Vagina (tissue), 2 donors: ENCODE measurements around the gene ITGBL1.

Experiments used
- CTCF ChIP-seq, 3 experiments: fragments of 450-650 bp in 2 of 3; fragments of 200-600 bp in 1 of 3; sonication (generic) in 1 of 3; IDR thresholded peaks; one replicate each; pipeline ENCODE4 v1.5.1; 2017 to 2019; ENCODE audit warnings: antibody characterized with exemption in 3 of 3, mild to moderate bottlenecking in 2 of 3, moderate library complexity in 2 of 3
- POLR2A ChIP-seq, 2 donors: fragments of 450-650 bp; IDR thresholded peaks; one replicate each; pipeline ENCODE4 v1.6.1; 2017; ENCODE audit warnings: antibody characterized with exemption in 2 of 2, mild to moderate bottlenecking in 2 of 2, moderate library complexity in 2 of 2
- POLR2AphosphoS5 ChIP-seq, 2 donors: sonication (generic); formaldehyde crosslinking; IDR thresholded peaks; one replicate each; pipeline ENCODE4 v1.9.0; 2017; ENCODE audit warnings: antibody characterized with exemption in 2 of 2, mild to moderate bottlenecking in 2 of 2, low read depth in 1 of 2; ENCODE audit not compliant: insufficient read depth in 1 of 2

- TF ChIP-seq CTCF (IDR thresholded peaks at IDR 0.05) = no peak
- TF ChIP-seq POLR2AphosphoS5 (IDR thresholded peaks at IDR 0.05; ENCODE audit: insufficient read depth in 1 of 2, low read depth in 1 of 2) = no peak
- no peak for TF ChIP-seq POLR2A (IDR thresholded peaks at IDR 0.05)
Measured at GRCh38 chr13:101454767-101455166, 2.3 kb downstream of the ITGBL1 start.
